Smooth muscle cell (in vitro differentiated cells): Measurements from ENCODE around the gene SCARB1. TPM values are rescaled to one million over a fixed set of nuclear protein-coding genes. Genes with fewer than 3 reads are reported as not detected.

Experiments
- DNase-seq: peaks from one replicate; lab custom pipeline; 2025; ENCODE audit not compliant: unreplicated experiment; lab: John Stamatoyannopoulos, UW
- H2AFZ ChIP-seq: fragments of 200-600 bp; sonication (generic); 2 replicates; pipeline ENCODE4 v1.6.0; 2016; ENCODE audit warnings: antibody characterized with exemption, low read depth, mild to moderate bottlenecking
- H3F3A ChIP-seq: fragments of 200-600 bp; sonication (generic); 2 replicates; pipeline ENCODE4 v1.6.0; 2017; ENCODE audit warnings: antibody characterized with exemption, low read depth
- H3K27ac ChIP-seq: fragments of 200-600 bp; sonication (generic); 2 replicates; pipeline ENCODE4 v1.5.1; 2016; ENCODE audit warnings: low read depth, mild to moderate bottlenecking
- H3K27me3 ChIP-seq: fragments of 200-600 bp; sonication (generic); 2 replicates; pipeline ENCODE4 v1.6.1; 2016; ENCODE audit warnings: low read depth, mild to moderate bottlenecking
- H3K36me3 ChIP-seq: fragments of 200-600 bp; sonication (generic); 2 replicates; pipeline ENCODE4 v1.5.1; 2016; ENCODE audit warnings: low read depth
- H3K4me1 ChIP-seq: fragments of 200-600 bp; sonication (generic); 2 replicates; pipeline ENCODE4 v1.5.1; 2016; ENCODE audit warnings: low read depth
- H3K4me2 ChIP-seq: fragments of 200-600 bp; sonication (generic); 2 replicates; pipeline ENCODE4 v1.6.0; 2016; ENCODE audit warnings: mild to moderate bottlenecking
- H3K4me3 ChIP-seq: fragments of 200-600 bp; sonication (generic); 2 replicates; pipeline ENCODE4 v1.5.1; 2016; ENCODE audit warnings: mild to moderate bottlenecking
- H3K79me2 ChIP-seq: fragments of 200-600 bp; sonication (generic); 2 replicates; pipeline ENCODE4 v1.6.0; 2016; ENCODE audit warnings: low read depth, mild to moderate bottlenecking
- H3K9ac ChIP-seq: fragments of 200-600 bp; sonication (generic); 2 replicates; pipeline ENCODE4 v1.6.0; 2016; ENCODE audit warnings: low read depth
- H3K9me3 ChIP-seq: fragments of 200-600 bp; sonication (generic); replicated peaks from 2 replicates; pipeline ENCODE4 v1.5.1; 2016; ENCODE audit warnings: low read depth
- H4K20me1 ChIP-seq: fragments of 200-600 bp; sonication (generic); 2 replicates; pipeline ENCODE4 v1.6.0; 2016; ENCODE audit warnings: low read depth
- CTCF ChIP-seq: fragments of 200-600 bp; sonication (generic); IDR thresholded peaks from 2 replicates; pipeline ENCODE4 v1.5.1; 2017; ENCODE audit warnings: borderline replicate concordance, mild to moderate bottlenecking, antibody characterized with exemption; ENCODE audit not compliant: insufficient read depth, poor library complexity, severe bottlenecking
- WGBS: methylation state at CpG from one replicate; pipeline ENCODE4 v1.1.7; 2016; ENCODE audit warnings: low lambda C conversion rate; 5-methylcytosine and 5-hydroxymethylcytosine counted together
- polyA plus RNA-seq: library from polyadenylated mRNA; unstranded; fragments of >200 nt; fragmentation: Nextera tagmentation; extraction: Ambion mirVana; gene quantifications from 2 replicates; pipeline ENCODE4 v1.2.1, GENCODE V29; 2016
- total RNA-seq: library from RNA; depleted of rRNA; stranded (reverse); fragments of >200 nt; gene quantifications from 2 replicates; pipeline ENCODE4 v1.2.3, GENCODE V29; 2014

Gene SCARB1
- total and polyA plus RNA-seq, 2 experiments from 2014 or later: 6.8 to 10.1 TPM

GRCh38 chr12:124909831-124910560 lies 46.3 kb upstream of the SCARB1 start:
- no peaks in the 10 kb centered on the region for H3K9me3 ChIP-seq
- H3K9ac ChIP-seq: no peak overlapping the region
- no peak overlapping the region for H3K4me3 ChIP-seq
- 67% methylated on average over 8 of the region's 8 CpGs for WGBS
- H3K4me1 ChIP-seq: peaks cover 12% of the 10 kb centered on the region
- no peak for TF ChIP-seq CTCF
- H3K36me3 ChIP-seq: no peaks in the 10 kb centered on the region
- DNase-seq: no peak
- peaks cover 46% of the 10 kb centered on the region for H3F3A ChIP-seq
- peak overlapping the region; percentile 70 for H3K27ac ChIP-seq
- peak overlapping the region; percentile 82 for H3K4me2 ChIP-seq
- peaks cover 41% of the 10 kb centered on the region for H3K79me2 ChIP-seq
- H4K20me1 ChIP-seq: peaks cover 76% of the 10 kb centered on the region
- H3K27me3 ChIP-seq: no peaks in the 10 kb centered on the region
- H2AFZ ChIP-seq: no peak overlapping the region

GRCh38 chr12:124906606-124907261 lies 43.1 kb upstream of the SCARB1 start:
- Histone ChIP-seq H3K9ac (no peak overlapping the region), H3K4me2 (no peak overlapping the region), H3K4me3 (no peak overlapping the region), H3K79me2 (peaks cover 19% of the 10 kb centered on the region), H3K9me3 (no peaks in the 10 kb centered on the region), H3K27ac (no peak overlapping the region), H3F3A (peaks cover 38% of the 10 kb centered on the region), H3K27me3 (no peaks in the 10 kb centered on the region), H4K20me1 (peaks cover 57% of the 10 kb centered on the region), H3K4me1 (peaks cover 12% of the 10 kb centered on the region), H2AFZ (no peak overlapping the region), H3K36me3 (no peaks in the 10 kb centered on the region)
- 1% methylated on average over 2 of the region's 2 CpGs for WGBS
- TF ChIP-seq CTCF: peak; percentile 96
- DNase-seq: no peak

- peak; percentile 58 for DNase-seq
- H3K4me3 ChIP-seq: no peak overlapping the region
Measured at GRCh38 chr12:124904306-124905098, 40.8 kb upstream of the SCARB1 start.

More at GRCh38 chr12:124904306-124905098, 40.8 kb upstream of the SCARB1 start:
- no peaks in the 10 kb centered on the region for H3K4me1 ChIP-seq
- H3F3A ChIP-seq: peaks cover 19% of the 10 kb centered on the region
- H3K27ac ChIP-seq: peak overlapping the region; percentile 91
- H3K9ac ChIP-seq: peak overlapping the region; percentile 72
- no peaks in the 10 kb centered on the region for H3K27me3 ChIP-seq
- peak overlapping the region; percentile 74 for H3K4me2 ChIP-seq
- H3K79me2 ChIP-seq: no peaks in the 10 kb centered on the region
- H4K20me1 ChIP-seq: peaks cover 34% of the 10 kb centered on the region
- no peaks in the 10 kb centered on the region for H3K36me3 ChIP-seq
- 14% methylated on average over 15 of the region's 15 CpGs for WGBS
- TF ChIP-seq CTCF: no peak
- H2AFZ ChIP-seq: no peak overlapping the region
- no peaks in the 10 kb centered on the region for H3K9me3 ChIP-seq
